ENCODE data around the gene ANKRD9. TPM values are rescaled to one million over a fixed set of nuclear protein-coding genes. Genes with fewer than 3 reads are reported as not detected.

The ANKRD9 gene
- total RNA-seq, 1 experiment from 2014 or later = 23.7 TPM

DNA sequence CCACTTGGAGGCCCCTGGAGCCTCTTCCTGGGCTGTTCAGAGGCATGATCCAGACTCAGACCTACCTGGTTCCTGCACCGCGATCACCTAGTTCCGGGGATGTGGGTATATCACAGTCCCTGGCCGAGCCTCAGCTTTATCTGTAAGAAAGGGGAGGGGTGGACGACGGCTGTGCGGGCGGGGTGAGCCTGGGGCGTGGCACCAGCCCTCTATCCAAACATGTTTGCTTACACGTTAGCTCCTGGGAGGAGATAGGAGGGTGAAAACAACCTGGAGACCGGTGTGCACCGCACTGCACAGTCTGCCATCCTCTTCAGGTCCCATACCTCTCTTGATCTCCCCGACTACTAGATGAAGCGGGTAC, 1.2 kb downstream of the ANKRD9 start:
- TF ChIP-seq TCF7L2 (IDR thresholded peaks at IDR 0.05; ENCODE audit: low read depth, low read length) = no peak
- TF ChIP-seq CTCF (IDR thresholded peaks at IDR 0.05) = no peak
- TF ChIP-seq POLR2AphosphoS5 (IDR thresholded peaks at IDR 0.05; ENCODE audit: low read depth, low read length) = no peak
- TF ChIP-seq, protein P1, sequence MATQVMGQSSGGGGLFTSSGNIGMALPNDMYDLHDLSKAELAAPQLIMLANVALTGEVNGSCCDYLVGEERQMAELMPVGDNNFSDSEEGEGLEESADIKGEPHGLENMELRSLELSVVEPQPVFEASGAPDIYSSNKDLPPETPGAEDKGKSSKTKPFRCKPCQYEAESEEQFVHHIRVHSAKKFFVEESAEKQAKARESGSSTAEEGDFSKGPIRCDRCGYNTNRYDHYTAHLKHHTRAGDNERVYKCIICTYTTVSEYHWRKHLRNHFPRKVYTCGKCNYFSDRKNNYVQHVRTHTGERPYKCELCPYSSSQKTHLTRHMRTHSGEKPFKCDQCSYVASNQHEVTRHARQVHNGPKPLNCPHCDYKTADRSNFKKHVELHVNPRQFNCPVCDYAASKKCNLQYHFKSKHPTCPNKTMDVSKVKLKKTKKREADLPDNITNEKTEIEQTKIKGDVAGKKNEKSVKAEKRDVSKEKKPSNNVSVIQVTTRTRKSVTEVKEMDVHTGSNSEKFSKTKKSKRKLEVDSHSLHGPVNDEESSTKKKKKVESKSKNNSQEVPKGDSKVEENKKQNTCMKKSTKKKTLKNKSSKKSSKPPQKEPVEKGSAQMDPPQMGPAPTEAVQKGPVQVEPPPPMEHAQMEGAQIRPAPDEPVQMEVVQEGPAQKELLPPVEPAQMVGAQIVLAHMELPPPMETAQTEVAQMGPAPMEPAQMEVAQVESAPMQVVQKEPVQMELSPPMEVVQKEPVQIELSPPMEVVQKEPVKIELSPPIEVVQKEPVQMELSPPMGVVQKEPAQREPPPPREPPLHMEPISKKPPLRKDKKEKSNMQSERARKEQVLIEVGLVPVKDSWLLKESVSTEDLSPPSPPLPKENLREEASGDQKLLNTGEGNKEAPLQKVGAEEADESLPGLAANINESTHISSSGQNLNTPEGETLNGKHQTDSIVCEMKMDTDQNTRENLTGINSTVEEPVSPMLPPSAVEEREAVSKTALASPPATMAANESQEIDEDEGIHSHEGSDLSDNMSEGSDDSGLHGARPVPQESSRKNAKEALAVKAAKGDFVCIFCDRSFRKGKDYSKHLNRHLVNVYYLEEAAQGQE (IDR thresholded peaks at IDR 0.05; ENCODE audit: insufficient read depth in 1 of 2, low read depth in 2 of 2, low read length in 1 of 2) = no peak
- no peak for TF ChIP-seq SIN3A (IDR thresholded peaks at IDR 0.05; ENCODE audit: borderline replicate concordance, insufficient read depth, low read depth, low read length)
- Histone ChIP-seq H3K27ac (ENCODE audit: low read length) (peak overlapping the region; percentile 73), H3K27me3 (ENCODE audit: control insufficient read depth, insufficient read depth, low read length) (no peaks in the 10 kb centered on the region), H3K4me3 (ENCODE audit: low read depth in 2 of 2, low read length in 2 of 2) (peak overlapping the region; percentile 57 to 63), H3K4me1 (ENCODE audit: control insufficient read depth, insufficient read depth, low read length) (no peaks in the 10 kb centered on the region; the same call in 1 of the 2 replicates), H3K36me3 (ENCODE audit: control insufficient read depth, insufficient read depth, low read length) (no peaks in the 10 kb centered on the region; the same call in 1 of the 2 replicates), H3K9me3 (ENCODE audit: control insufficient read depth, insufficient read depth, low read depth, low read length) (no peaks in the 10 kb centered on the region)
- TSS peak; percentile 88 for BruUV-seq (replicated peaks)
- no peak for ATAC-seq
- no peak for DNase-seq (ENCODE audit: low read depth, low spot score)
- POLR2A ChIA-PET = interaction anchor here (0.5 kb wide), 1 partner anchor 51 kb away, joined by 3 read pairs; no protein-coding TSS in a partner anchor
- CTCF ChIA-PET = no interaction called here
- intact Hi-C loops (cut with micrococcal nuclease; ENCODE audit: unreplicated experiment) = no loop called here
- in situ Hi-C loops (cut with HindIII; ENCODE audit: low pct_unique_long_range_greater_than_20kb, low sequenced_read_pairs) = no loop called here

DNA sequence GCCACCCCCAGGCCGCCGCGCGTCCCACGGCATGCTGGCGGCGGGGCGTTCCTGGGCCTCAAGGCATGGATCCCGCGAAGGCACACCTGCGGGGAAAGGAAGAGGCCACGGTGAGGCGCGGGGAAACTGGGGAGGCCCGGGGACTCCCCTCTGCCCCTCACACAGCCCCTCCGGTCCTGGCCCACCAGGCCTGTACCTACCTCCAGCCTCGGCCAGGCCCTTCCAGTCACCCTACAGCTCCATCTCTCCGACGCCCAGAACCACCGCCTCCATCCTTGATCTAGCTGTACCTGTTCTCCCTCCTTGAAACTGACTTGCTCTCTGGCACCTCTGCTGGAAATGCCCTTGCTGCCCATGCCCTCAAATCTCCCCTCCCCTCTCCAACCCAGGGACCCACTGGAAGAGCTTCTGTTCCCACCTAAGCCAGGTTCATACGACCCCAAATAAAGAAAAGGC, 1.7 kb downstream of the ANKRD9 start:
- Histone ChIP-seq H3K27me3 (ENCODE audit: control insufficient read depth, insufficient read depth, low read length) (no peaks in the 10 kb centered on the region), H3K4me3 (ENCODE audit: low read depth in 2 of 2, low read length in 2 of 2) (no peak overlapping the region), H3K27ac (ENCODE audit: low read length) (no peak overlapping the region), H3K4me1 (ENCODE audit: control insufficient read depth, insufficient read depth, low read length) (no peaks in the 10 kb centered on the region; the same call in 1 of the 2 replicates), H3K36me3 (ENCODE audit: control insufficient read depth, insufficient read depth, low read length) (no peaks in the 10 kb centered on the region; the same call in 1 of the 2 replicates), H3K9me3 (ENCODE audit: control insufficient read depth, insufficient read depth, low read depth, low read length) (no peaks in the 10 kb centered on the region)
- in situ Hi-C loops (cut with HindIII; ENCODE audit: low pct_unique_long_range_greater_than_20kb, low sequenced_read_pairs) = no loop called here
- intact Hi-C loops (cut with micrococcal nuclease; ENCODE audit: unreplicated experiment) = no loop called here
- no TSS peak for BruUV-seq (replicated peaks)
- TF ChIP-seq, protein P1 (IDR thresholded peaks at IDR 0.05; ENCODE audit: insufficient read depth in 1 of 2, low read depth in 2 of 2, low read length in 1 of 2) = no peak
- TF ChIP-seq CTCF (IDR thresholded peaks at IDR 0.05) (no peak), POLR2AphosphoS5 (IDR thresholded peaks at IDR 0.05; ENCODE audit: low read depth, low read length) (no peak), TCF7L2 (IDR thresholded peaks at IDR 0.05; ENCODE audit: low read depth, low read length) (no peak), SIN3A (IDR thresholded peaks at IDR 0.05; ENCODE audit: borderline replicate concordance, insufficient read depth, low read depth, low read length) (no peak)
- no peak for ATAC-seq
- CTCF ChIA-PET = no interaction called here
- DNase-seq (ENCODE audit: low read depth, low spot score) = no peak
- POLR2A ChIA-PET = interaction anchor here (0.5 kb wide), 1 partner anchor 50 kb away, joined by 3 read pairs; no protein-coding TSS in a partner anchor
